ENCODE data around the gene ELP4.

- TF ChIP-seq CTCF (IDR thresholded peaks at IDR 0.05) (no peak), POLR2AphosphoS5 (IDR thresholded peaks at IDR 0.05; ENCODE audit: low read depth, low read length) (no peak)
Measured at GRCh38 chr11:31464436-31464835, 45.1 kb upstream of the ELP4 start.
